SK-N-SH treated with all-trans-retinoic acid at 6 μM for 48 hours (cell line): ENCODE data around the gene MINDY2.

Experiments
- ARNTL ChIP-seq: fragments of 450-650 bp; formaldehyde crosslinking; IDR thresholded peaks from 2 replicates; pipeline ENCODE4 v1.5.0; 2020; ENCODE audit warnings: low read depth, mild to moderate bottlenecking, moderate library complexity, borderline replicate concordance
- BACH2 ChIP-seq: fragments of 250-450 bp; sonication (Bioruptor Pico); IDR thresholded peaks from 2 replicates; pipeline ENCODE4 v1.9.0; 2021; ENCODE audit warnings: mild to moderate bottlenecking, borderline replicate concordance
- ISL1 ChIP-seq: fragments of 250-450 bp; sonication (Bioruptor Pico); IDR thresholded peaks from 2 replicates; pipeline ENCODE4 v2.1.2; 2022; ENCODE audit warnings: mild to moderate bottlenecking, moderate library complexity
- PPARA ChIP-seq: fragments of 250-450 bp; sonication (Bioruptor Pico); IDR thresholded peaks from 2 replicates; pipeline ENCODE4 v1.5.0; 2020; ENCODE audit warnings: mild to moderate bottlenecking, borderline replicate concordance
- TCF4 ChIP-seq: fragments of 250-450 bp; sonication (Bioruptor Pico); IDR thresholded peaks from 2 replicates; pipeline ENCODE4 v1.8.0; 2021; ENCODE audit warnings: mild to moderate bottlenecking, moderate library complexity, borderline replicate concordance
- TOX ChIP-seq: fragments of 250-450 bp; sonication (Bioruptor Pico); IDR thresholded peaks from 2 replicates; pipeline ENCODE4 v1.8.0; 2021; ENCODE audit warnings: mild to moderate bottlenecking, moderate library complexity, borderline replicate concordance
- ZFP30 ChIP-seq: fragments of 450-650 bp; formaldehyde crosslinking; IDR thresholded peaks from 2 replicates; pipeline ENCODE4 v1.5.0; 2022; ENCODE audit warnings: mild to moderate bottlenecking, moderate library complexity
- ZNF8 ChIP-seq: fragments of 450-650 bp; formaldehyde crosslinking; IDR thresholded peaks from 2 replicates; pipeline ENCODE4 v1.5.0; 2020; ENCODE audit warnings: mild to moderate bottlenecking, moderate library complexity
- TF ChIP-seq, protein P1 (sequence below): fragments of 250-450 bp; sonication (Bioruptor Pico); IDR thresholded peaks from 2 replicates; pipeline ENCODE4 v1.8.0; 2020; ENCODE audit warnings: mild to moderate bottlenecking, moderate library complexity, borderline replicate concordance
- TF ChIP-seq, protein P2 (sequence below): fragments of 250-450 bp; sonication (Bioruptor Pico); IDR thresholded peaks from 2 replicates; pipeline ENCODE4 v1.5.0; 2020; ENCODE audit warnings: mild to moderate bottlenecking, moderate library complexity
- TF ChIP-seq, protein P3 (sequence below): fragments of 250-450 bp; sonication (Bioruptor Pico); IDR thresholded peaks from 2 replicates; pipeline ENCODE4 v1.5.1; 2020; ENCODE audit warnings: low read depth, mild to moderate bottlenecking, moderate library complexity

DNA sequence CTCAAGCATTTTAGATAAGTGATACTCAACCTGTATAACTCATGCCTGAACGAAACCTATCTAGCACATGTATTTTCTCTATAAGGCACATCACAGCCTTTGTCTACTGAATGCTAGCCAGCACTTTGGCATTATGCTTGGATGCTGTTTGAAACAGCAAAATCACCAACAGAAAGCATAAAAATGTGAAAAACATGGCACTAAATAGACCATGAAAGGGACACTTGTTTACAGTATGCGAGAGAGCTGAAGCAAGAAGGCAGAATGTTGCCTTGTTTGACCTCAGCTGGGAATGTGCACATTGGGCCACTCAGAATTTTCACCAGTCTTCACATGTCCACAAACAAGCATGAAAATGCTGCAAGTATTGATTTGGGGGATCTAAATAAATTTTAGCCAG, 59.5 kb downstream of the MINDY2 start:
- TF ChIP-seq, protein P1, sequence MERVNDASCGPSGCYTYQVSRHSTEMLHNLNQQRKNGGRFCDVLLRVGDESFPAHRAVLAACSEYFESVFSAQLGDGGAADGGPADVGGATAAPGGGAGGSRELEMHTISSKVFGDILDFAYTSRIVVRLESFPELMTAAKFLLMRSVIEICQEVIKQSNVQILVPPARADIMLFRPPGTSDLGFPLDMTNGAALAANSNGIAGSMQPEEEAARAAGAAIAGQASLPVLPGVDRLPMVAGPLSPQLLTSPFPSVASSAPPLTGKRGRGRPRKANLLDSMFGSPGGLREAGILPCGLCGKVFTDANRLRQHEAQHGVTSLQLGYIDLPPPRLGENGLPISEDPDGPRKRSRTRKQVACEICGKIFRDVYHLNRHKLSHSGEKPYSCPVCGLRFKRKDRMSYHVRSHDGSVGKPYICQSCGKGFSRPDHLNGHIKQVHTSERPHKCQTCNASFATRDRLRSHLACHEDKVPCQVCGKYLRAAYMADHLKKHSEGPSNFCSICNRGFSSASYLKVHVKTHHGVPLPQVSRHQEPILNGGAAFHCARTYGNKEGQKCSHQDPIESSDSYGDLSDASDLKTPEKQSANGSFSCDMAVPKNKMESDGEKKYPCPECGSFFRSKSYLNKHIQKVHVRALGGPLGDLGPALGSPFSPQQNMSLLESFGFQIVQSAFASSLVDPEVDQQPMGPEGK: no peak
- TF ChIP-seq PPARA (CRISPR knock-in tag) (no peak), TOX (CRISPR knock-in tag) (no peak), ARNTL (no peak), ZNF8 (CRISPR knock-in tag) (no peak), ZFP30 (CRISPR knock-in tag) (no peak), ISL1 (CRISPR knock-in tag) (no peak), TCF4 (no peak), BACH2 (CRISPR knock-in tag) (no peak)
- TF ChIP-seq, protein P2, sequence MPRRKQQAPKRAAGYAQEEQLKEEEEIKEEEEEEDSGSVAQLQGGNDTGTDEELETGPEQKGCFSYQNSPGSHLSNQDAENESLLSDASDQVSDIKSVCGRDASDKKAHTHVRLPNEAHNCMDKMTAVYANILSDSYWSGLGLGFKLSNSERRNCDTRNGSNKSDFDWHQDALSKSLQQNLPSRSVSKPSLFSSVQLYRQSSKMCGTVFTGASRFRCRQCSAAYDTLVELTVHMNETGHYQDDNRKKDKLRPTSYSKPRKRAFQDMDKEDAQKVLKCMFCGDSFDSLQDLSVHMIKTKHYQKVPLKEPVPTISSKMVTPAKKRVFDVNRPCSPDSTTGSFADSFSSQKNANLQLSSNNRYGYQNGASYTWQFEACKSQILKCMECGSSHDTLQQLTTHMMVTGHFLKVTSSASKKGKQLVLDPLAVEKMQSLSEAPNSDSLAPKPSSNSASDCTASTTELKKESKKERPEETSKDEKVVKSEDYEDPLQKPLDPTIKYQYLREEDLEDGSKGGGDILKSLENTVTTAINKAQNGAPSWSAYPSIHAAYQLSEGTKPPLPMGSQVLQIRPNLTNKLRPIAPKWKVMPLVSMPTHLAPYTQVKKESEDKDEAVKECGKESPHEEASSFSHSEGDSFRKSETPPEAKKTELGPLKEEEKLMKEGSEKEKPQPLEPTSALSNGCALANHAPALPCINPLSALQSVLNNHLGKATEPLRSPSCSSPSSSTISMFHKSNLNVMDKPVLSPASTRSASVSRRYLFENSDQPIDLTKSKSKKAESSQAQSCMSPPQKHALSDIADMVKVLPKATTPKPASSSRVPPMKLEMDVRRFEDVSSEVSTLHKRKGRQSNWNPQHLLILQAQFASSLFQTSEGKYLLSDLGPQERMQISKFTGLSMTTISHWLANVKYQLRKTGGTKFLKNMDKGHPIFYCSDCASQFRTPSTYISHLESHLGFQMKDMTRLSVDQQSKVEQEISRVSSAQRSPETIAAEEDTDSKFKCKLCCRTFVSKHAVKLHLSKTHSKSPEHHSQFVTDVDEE (CRISPR knock-in tag): no peak
- TF ChIP-seq, protein P3, sequence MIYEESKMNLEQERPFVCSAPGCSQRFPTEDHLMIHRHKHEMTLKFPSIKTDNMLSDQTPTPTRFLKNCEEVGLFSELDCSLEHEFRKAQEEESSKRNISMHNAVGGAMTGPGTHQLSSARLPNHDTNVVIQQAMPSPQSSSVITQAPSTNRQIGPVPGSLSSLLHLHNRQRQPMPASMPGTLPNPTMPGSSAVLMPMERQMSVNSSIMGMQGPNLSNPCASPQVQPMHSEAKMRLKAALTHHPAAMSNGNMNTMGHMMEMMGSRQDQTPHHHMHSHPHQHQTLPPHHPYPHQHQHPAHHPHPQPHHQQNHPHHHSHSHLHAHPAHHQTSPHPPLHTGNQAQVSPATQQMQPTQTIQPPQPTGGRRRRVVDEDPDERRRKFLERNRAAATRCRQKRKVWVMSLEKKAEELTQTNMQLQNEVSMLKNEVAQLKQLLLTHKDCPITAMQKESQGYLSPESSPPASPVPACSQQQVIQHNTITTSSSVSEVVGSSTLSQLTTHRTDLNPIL (CRISPR knock-in tag): no peak
